Measurements from ENCODE around the gene PTPN23. TPM values are rescaled to one million over a fixed set of nuclear protein-coding genes. Genes with fewer than 3 reads are reported as not detected.

PTPN23 gene
- total and polyA plus RNA-seq, 2 experiments from 2014 or later, result 14.3 to 48.8 TPM

DNA sequence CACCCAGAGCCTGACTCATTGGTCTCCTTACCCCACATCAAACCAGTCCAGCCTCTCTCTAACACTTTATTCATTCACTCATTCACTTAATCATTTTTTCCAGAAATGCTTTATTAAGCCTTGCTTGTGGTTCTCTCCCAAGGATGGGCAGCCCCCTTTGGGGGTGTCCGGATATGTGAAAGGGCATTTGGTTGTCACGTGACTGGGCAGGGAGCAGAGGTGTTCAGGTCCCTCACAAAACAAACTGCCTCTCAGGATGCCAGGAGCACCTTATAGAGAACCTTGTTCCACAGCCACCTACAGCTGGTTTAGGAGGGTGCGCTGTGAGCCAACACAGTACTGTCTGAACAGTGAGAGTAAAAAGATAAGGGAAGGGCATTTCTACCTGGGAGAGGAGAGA lies 25.8 kb upstream of the PTPN23 start:
- Histone ChIP-seq H3F3A (replicated peaks; ENCODE audit: low read depth) (no peaks in the 10 kb centered on the region), H3K27ac (ENCODE audit: low read depth) (no peak overlapping the region), H2AFZ (no peak overlapping the region), H3K4me2 (no peak overlapping the region), H3K27me3 (ENCODE audit: insufficient read depth) (no peaks in the 10 kb centered on the region), H3K36me3 (ENCODE audit: insufficient read depth) (peaks cover 5% of the 10 kb centered on the region; the same call in 1 of the 2 replicates), H3K9me2 (ENCODE audit: insufficient read depth) (no peaks in the 10 kb centered on the region), H3K79me2 (replicated peaks; ENCODE audit: insufficient read depth) (no peaks in the 10 kb centered on the region), H3K4me1 (ENCODE audit: insufficient read depth) (no peaks in the 10 kb centered on the region), H3K4me3 (no peak overlapping the region), H4K20me1 (replicated peaks; ENCODE audit: insufficient read depth) (no peaks in the 10 kb centered on the region)
- TF ChIP-seq POLR2AphosphoS5 (IDR thresholded peaks at IDR 0.05; ENCODE audit: low read depth) (no peak), REST (IDR thresholded peaks at IDR 0.05; ENCODE audit: unreplicated experiment) (no peak), EZH2phosphoT487 (IDR thresholded peaks at IDR 0.05; ENCODE audit: unreplicated experiment) (no peak), ZNF114 (CRISPR knock-in tag; IDR thresholded peaks at IDR 0.05) (no peak), NANOG (IDR thresholded peaks at IDR 0.05; ENCODE audit: borderline replicate concordance) (no peak), EZH2 (IDR thresholded peaks at IDR 0.05; ENCODE audit: low read depth, unreplicated experiment) (no peak), STAT1 (IDR thresholded peaks at IDR 0.05; ENCODE audit: unreplicated experiment) (no peak), ZNF331 (CRISPR knock-in tag; IDR thresholded peaks at IDR 0.05; ENCODE audit: low read depth) (no peak)
- ATAC-seq (no peak), DNase-seq (ENCODE audit: low spot score) (no peak)
- peaks cover 23% of the 10 kb centered on the region for H3K9me3 Mint-ChIP-seq
- H3K27ac Mint-ChIP-seq, result no peak overlapping the region
- H3K4me1 Mint-ChIP-seq, result no peaks in the 10 kb centered on the region
- H3K4me3 Mint-ChIP-seq, result no peak overlapping the region
- H3K36me3 Mint-ChIP-seq (ENCODE audit: low read depth), result peaks cover 19% of the 10 kb centered on the region
- H3K27me3 Mint-ChIP-seq (ENCODE audit: insufficient read depth, low read depth, poor library complexity), result peaks cover 5% of the 10 kb centered on the region

DNA sequence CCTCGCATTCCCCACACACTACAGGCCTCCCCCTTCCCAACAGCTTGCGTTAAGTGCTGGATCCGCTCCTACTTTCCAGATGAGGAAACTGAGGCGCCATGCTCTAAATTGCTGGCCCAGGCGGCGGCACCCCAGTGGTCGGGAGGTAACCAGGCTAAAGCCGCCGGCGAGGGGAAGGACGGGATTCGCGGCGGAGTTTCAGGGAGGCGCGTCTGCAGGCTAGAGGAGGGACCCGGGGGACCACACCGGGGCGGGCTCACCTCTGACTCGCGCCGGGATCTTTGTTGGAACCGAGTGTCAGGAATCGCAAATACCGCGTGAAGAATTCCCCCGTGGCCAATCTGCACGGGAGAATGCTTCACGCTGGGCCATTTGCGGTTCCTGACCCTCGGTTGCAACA lies 24.6 kb upstream of the PTPN23 start:
- Histone ChIP-seq H2AFZ (no peak overlapping the region), H3K27ac (ENCODE audit: low read depth) (no peak overlapping the region), H3K4me2 (no peak overlapping the region), H3F3A (replicated peaks; ENCODE audit: low read depth) (no peaks in the 10 kb centered on the region), H3K9me2 (ENCODE audit: insufficient read depth) (no peaks in the 10 kb centered on the region), H3K79me2 (replicated peaks; ENCODE audit: insufficient read depth) (no peaks in the 10 kb centered on the region), H3K36me3 (ENCODE audit: insufficient read depth) (peaks cover 5% of the 10 kb centered on the region; the same call in 1 of the 2 replicates), H3K4me3 (no peak overlapping the region), H3K4me1 (ENCODE audit: insufficient read depth) (no peaks in the 10 kb centered on the region), H3K27me3 (ENCODE audit: insufficient read depth) (no peaks in the 10 kb centered on the region), H4K20me1 (replicated peaks; ENCODE audit: insufficient read depth) (no peaks in the 10 kb centered on the region)
- TF ChIP-seq, protein P1, sequence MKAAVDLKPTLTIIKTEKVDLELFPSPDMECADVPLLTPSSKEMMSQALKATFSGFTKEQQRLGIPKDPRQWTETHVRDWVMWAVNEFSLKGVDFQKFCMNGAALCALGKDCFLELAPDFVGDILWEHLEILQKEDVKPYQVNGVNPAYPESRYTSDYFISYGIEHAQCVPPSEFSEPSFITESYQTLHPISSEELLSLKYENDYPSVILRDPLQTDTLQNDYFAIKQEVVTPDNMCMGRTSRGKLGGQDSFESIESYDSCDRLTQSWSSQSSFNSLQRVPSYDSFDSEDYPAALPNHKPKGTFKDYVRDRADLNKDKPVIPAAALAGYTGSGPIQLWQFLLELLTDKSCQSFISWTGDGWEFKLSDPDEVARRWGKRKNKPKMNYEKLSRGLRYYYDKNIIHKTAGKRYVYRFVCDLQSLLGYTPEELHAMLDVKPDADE (IDR thresholded peaks at IDR 0.05), result no peak
- no peak for TF ChIP-seq NANOG (IDR thresholded peaks at IDR 0.05; ENCODE audit: borderline replicate concordance)
- Mint-ChIP-seq H3K36me3 (ENCODE audit: low read depth) (peaks cover 24% of the 10 kb centered on the region), H3K27me3 (ENCODE audit: insufficient read depth, low read depth, poor library complexity) (peaks cover 5% of the 10 kb centered on the region), H3K27ac (no peak overlapping the region), H3K4me3 (no peak overlapping the region), H3K4me1 (no peaks in the 10 kb centered on the region), H3K9me3 (peaks cover 29% of the 10 kb centered on the region)
- DNase-seq (ENCODE audit: low spot score) (no peak), ATAC-seq (no peak)

Measured in GM23338 (cell line).